Panc1 (cell line): ENCODE results near the gene PQBP1. TPM values are rescaled to one million over a fixed set of nuclear protein-coding genes. Genes with fewer than 3 reads are reported as not detected.

Experiments used
- ATAC-seq: fragments of 200-7000 bp; cut with Tn5 transposase; 2 replicates; pipeline ENCODE4 v1.9.1; 2020; ENCODE audit warnings: mild to moderate bottlenecking, moderate library complexity
- BruUV-seq: library from RNA; stranded (reverse); fragments of 400-500 nt; replicated peaks from 2 replicates; lab custom pipeline; 2021; lab: Mats Ljungman, UMichigan
- CTCF ChIA-PET: fragments of 300-600 bp; sonication (Branson Sonifier 250); formaldehyde crosslinking; loops from one replicate; lab custom pipeline; 2022; ENCODE audit warnings: antibody characterized with exemption; lab: Charles Lee
- POLR2A ChIA-PET: fragments of 300-600 bp; sonication (Branson Sonifier 250); formaldehyde crosslinking; loops from one replicate; lab custom pipeline; 2022; ENCODE audit warnings: antibody characterized with exemption; lab: Charles Lee
- DNase-seq: peaks from one replicate; pipeline ENCODE4 v3.0.0-alpha.2; 2010; ENCODE audit warnings: low read depth, low spot score
- H3K27ac ChIP-seq: 2 replicates; pipeline ENCODE4 v1.5.1; 2011; ENCODE audit warnings: mild to moderate bottlenecking, low read length, inconsistent platforms
- H3K27me3 ChIP-seq: fragments of 200-500 bp; sonication (Bioruptor generic); 2 replicates; pipeline ENCODE4 v1.6.0; 2014; ENCODE audit warnings: low read length, inconsistent platforms; ENCODE audit not compliant: control insufficient read depth, insufficient read depth
- H3K36me3 ChIP-seq: fragments of 200-500 bp; sonication (Bioruptor generic); 2 replicates; pipeline ENCODE4 v1.5.1; 2014; ENCODE audit warnings: inconsistent platforms, mild to moderate bottlenecking, low read length, moderate library complexity; ENCODE audit not compliant: control insufficient read depth, insufficient read depth
- H3K4me1 ChIP-seq: 2 replicates; pipeline ENCODE4 v1.5.1; 2011; ENCODE audit warnings: inconsistent platforms, mild to moderate bottlenecking, low read length, moderate library complexity; ENCODE audit not compliant: control insufficient read depth, insufficient read depth
- H3K4me3 ChIP-seq, 2 experiments: 2 replicates each; pipeline ENCODE4 v1.5.1; 2011 to 2012; ENCODE audit warnings: low read depth in 2 of 2, low read length in 2 of 2, mild to moderate bottlenecking in 2 of 2, inconsistent platforms in 1 of 2, moderate library complexity in 1 of 2
- H3K9me3 ChIP-seq: fragments of 200-500 bp; sonication (Bioruptor generic); 2 replicates; pipeline ENCODE4 v1.5.1; 2014; ENCODE audit warnings: low read depth, mild to moderate bottlenecking, inconsistent platforms, low read length, moderate library complexity; ENCODE audit not compliant: control insufficient read depth, insufficient read depth
- POLR2AphosphoS5 ChIP-seq: IDR thresholded peaks from 2 replicates; pipeline ENCODE4 v1.6.1; 2012; ENCODE audit warnings: mild to moderate bottlenecking, low read depth, low read length, moderate library complexity
- SIN3A ChIP-seq: IDR thresholded peaks from 2 replicates; pipeline ENCODE4 v1.6.1; 2012; ENCODE audit warnings: low read depth, mild to moderate bottlenecking, low read length, moderate library complexity, borderline replicate concordance; ENCODE audit not compliant: insufficient read depth
- TCF7L2 ChIP-seq: IDR thresholded peaks from 2 replicates; pipeline ENCODE4 v1.6.1; 2011; ENCODE audit warnings: mild to moderate bottlenecking, low read depth, low read length, inconsistent platforms
- in situ Hi-C: cut with HindIII; loops from 2 replicates; pipeline ENCODE4 v1.10.0; 2016; ENCODE audit warnings: low sequenced_read_pairs, low pct_unique_long_range_greater_than_20kb
- intact Hi-C: fragments of 100-400 bp; cut with micrococcal nuclease; formaldehyde crosslinking; loops from one replicate; pipeline ENCODE4 v1.10.0; 2022; ENCODE audit not compliant: unreplicated experiment
- total RNA-seq: library from RNA; stranded (reverse); gene quantifications from one replicate; pipeline ENCODE4 v1.2.1, GENCODE V29; 2021; ENCODE audit not compliant: unreplicated experiment
- TF ChIP-seq, protein P1 (sequence below): fragments of 450-650 bp; IDR thresholded peaks from 2 replicates; pipeline ENCODE4 v1.5.1; 2017; ENCODE audit warnings: mild to moderate bottlenecking
- TF ChIP-seq, protein P2 (sequence below), 2 experiments: IDR thresholded peaks; 2 replicates each; pipeline ENCODE4 v1.6.1; 2011 to 2012; ENCODE audit warnings: low read depth in 2 of 2, control low read depth in 1 of 2, low read length in 1 of 2, mild to moderate bottlenecking in 1 of 2, moderate library complexity in 1 of 2; ENCODE audit not compliant: insufficient read depth in 1 of 2

The PQBP1 gene
- total RNA-seq, 1 experiment from 2014 or later = 136 TPM

DNA sequence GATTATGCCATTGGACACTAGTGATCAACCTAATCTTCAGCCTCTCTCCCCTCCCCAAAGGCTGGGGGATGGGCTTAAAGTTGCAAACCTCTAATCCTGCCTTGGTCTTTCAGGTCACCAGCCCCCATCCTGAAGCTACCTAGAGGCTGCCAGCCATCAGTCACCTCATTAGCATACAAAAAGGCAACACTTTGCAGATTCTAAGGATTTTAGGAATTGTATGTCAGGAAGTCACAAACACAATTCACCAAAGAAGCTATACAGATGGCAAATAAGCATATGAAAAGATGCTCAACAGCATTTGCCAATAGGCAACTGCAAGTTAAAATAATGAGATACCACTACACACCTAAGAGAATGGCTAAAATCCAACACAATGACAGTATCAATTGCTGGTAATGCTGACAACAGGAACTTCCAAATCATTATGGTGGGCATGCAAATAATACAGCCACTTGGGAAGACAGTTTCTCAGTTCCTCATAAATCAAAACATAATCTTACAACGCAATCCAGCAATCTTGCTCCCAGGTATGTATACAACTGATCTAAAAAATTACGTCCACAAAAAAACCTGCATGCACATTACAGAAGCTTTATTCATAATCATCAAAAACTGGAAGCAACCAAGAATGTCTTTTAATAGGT lies 30.1 kb downstream of the PQBP1 start:
- no peak for ATAC-seq

DNA sequence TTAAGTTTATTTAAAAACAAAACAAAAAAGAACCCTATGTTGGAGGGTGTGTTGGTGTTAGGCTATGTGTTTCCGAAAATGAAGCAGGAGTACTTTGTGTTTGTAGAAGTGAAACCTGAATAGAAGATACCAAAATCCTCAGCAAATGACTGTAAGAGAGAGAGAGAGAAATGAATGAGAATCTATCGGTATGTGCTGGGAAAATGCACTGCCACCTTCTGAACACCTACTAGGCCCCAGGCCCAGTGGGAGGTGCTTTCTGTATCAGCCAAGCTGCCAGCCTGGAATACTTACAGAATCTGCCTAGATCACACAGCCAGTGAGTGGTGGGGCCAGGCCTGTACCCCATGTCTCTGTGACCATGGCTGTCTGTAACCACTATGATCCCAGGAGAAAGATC lies 36.0 kb downstream of the PQBP1 start:
- Histone ChIP-seq H3K4me1 (no peaks in the 10 kb centered on the region), H3K27me3 (no peaks in the 10 kb centered on the region), H3K27ac (no peak overlapping the region), H3K9me3 (no peaks in the 10 kb centered on the region), H3K4me3 (no peak overlapping the region), H3K36me3 (no peaks in the 10 kb centered on the region; the same call in 1 of the 2 replicates)
- BruUV-seq = no TSS peak
- in situ Hi-C loops = no loop called here
- TF ChIP-seq, protein P1, sequence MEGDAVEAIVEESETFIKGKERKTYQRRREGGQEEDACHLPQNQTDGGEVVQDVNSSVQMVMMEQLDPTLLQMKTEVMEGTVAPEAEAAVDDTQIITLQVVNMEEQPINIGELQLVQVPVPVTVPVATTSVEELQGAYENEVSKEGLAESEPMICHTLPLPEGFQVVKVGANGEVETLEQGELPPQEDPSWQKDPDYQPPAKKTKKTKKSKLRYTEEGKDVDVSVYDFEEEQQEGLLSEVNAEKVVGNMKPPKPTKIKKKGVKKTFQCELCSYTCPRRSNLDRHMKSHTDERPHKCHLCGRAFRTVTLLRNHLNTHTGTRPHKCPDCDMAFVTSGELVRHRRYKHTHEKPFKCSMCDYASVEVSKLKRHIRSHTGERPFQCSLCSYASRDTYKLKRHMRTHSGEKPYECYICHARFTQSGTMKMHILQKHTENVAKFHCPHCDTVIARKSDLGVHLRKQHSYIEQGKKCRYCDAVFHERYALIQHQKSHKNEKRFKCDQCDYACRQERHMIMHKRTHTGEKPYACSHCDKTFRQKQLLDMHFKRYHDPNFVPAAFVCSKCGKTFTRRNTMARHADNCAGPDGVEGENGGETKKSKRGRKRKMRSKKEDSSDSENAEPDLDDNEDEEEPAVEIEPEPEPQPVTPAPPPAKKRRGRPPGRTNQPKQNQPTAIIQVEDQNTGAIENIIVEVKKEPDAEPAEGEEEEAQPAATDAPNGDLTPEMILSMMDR = no peak
- TF ChIP-seq POLR2AphosphoS5 = no peak
- TF ChIP-seq, protein P2, sequence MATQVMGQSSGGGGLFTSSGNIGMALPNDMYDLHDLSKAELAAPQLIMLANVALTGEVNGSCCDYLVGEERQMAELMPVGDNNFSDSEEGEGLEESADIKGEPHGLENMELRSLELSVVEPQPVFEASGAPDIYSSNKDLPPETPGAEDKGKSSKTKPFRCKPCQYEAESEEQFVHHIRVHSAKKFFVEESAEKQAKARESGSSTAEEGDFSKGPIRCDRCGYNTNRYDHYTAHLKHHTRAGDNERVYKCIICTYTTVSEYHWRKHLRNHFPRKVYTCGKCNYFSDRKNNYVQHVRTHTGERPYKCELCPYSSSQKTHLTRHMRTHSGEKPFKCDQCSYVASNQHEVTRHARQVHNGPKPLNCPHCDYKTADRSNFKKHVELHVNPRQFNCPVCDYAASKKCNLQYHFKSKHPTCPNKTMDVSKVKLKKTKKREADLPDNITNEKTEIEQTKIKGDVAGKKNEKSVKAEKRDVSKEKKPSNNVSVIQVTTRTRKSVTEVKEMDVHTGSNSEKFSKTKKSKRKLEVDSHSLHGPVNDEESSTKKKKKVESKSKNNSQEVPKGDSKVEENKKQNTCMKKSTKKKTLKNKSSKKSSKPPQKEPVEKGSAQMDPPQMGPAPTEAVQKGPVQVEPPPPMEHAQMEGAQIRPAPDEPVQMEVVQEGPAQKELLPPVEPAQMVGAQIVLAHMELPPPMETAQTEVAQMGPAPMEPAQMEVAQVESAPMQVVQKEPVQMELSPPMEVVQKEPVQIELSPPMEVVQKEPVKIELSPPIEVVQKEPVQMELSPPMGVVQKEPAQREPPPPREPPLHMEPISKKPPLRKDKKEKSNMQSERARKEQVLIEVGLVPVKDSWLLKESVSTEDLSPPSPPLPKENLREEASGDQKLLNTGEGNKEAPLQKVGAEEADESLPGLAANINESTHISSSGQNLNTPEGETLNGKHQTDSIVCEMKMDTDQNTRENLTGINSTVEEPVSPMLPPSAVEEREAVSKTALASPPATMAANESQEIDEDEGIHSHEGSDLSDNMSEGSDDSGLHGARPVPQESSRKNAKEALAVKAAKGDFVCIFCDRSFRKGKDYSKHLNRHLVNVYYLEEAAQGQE (IDR thresholded peaks at IDR 0.05; ENCODE audit: insufficient read depth in 1 of 2, low read depth in 2 of 2, low read length in 1 of 2) = no peak
- TF ChIP-seq TCF7L2 = no peak
- no peak for TF ChIP-seq SIN3A
- DNase-seq (no peak), ATAC-seq (no peak)
- intact Hi-C loops = no loop called here
- POLR2A ChIA-PET = no interaction called here
- CTCF ChIA-PET = no interaction called here

More for the DNA sequence above, 30.1 kb downstream of the PQBP1 start:
- TF ChIP-seq, protein P2 (IDR thresholded peaks at IDR 0.05; ENCODE audit: insufficient read depth in 1 of 2, low read depth in 2 of 2, low read length in 1 of 2) = no peak
- TF ChIP-seq SIN3A = no peak
- TF ChIP-seq, protein P1 = no peak
- H3K4me3 ChIP-seq = no peak overlapping the region
- no peak overlapping the region for H3K27ac ChIP-seq
- no peaks in the 10 kb centered on the region; the same call in 1 of the 2 replicates for H3K36me3 ChIP-seq
- no peak for DNase-seq
- no peaks in the 10 kb centered on the region for H3K27me3 ChIP-seq
- CTCF ChIA-PET = no interaction called here
- no peaks in the 10 kb centered on the region for H3K9me3 ChIP-seq
- TSS peak; percentile 47 for BruUV-seq
- POLR2A ChIA-PET = no interaction called here
- intact Hi-C loops = no loop called here
- no peaks in the 10 kb centered on the region for H3K4me1 ChIP-seq
- in situ Hi-C loops = no loop called here
